Measurements from ENCODE around the gene ALPK1. TPM values are rescaled to one million over a fixed set of nuclear protein-coding genes. Genes with fewer than 3 reads are reported as not detected.

ALPK1 gene
- total RNA-seq, 1 donor: 15.9 TPM

DNA sequence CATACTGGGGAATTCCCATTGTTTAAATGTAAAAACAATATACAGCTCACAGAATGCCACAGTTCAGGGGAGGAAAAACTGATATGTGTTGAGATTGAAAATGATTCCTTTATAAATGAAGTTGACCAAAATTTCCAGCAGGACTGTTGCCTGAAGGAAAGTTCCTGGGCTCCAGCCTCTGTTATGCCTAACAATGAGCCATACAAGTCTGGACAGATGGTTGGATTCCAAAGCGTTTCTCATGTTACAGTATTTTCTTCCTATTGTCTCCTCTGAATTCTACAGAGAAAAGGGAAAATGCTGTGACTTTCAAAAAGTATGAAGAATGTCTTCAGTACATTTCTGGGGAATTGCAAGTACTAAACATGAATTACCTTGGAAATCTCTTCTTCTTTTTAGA, 73.3 kb downstream of the ALPK1 start:
- DNase-seq (ENCODE audit: low read depth in 2 of 3, low spot score in 2 of 3): no peak

DNA sequence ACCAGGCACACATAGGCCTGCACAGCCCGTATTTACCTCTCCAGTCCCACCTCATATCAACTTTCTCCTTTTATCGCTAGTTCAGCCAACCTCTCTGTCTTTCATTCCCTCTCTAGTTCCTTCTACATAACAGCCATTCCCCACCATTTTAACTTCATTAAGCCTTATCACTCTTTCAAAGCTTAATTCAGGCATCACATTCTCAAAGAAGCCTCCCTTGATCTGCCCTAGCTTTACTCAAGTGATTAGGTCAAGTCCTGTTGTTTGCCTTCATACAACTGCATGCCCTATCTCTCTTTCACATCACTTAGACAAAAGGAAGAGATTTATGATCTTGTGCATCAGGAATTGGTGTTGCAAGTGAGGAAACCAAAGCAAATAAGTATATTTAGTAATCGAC, 74.2 kb downstream of the ALPK1 start:
- DNase-seq (ENCODE audit: low read depth in 2 of 3, low spot score in 2 of 3): no peak

DNA sequence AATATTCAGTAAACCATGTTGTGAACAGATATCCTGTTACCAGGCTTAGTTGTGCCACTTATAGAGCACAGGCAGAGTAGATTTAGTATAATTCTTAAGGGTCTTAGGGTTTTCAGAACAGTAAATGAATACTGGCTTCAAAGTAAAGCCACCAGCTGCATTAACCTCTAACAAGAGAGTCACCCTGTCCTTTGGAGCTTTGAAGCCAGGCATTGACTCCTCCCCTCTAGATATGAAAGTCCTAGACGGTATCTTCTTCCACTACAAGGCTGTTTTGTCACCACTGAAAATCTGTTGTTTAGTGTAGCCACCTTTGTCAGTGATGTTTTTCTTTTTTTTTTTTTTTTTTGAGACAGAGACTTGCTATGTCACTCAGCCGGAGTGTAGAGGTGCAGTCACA, 77.7 kb downstream of the ALPK1 start:
- DNase-seq (ENCODE audit: low read depth in 2 of 3, low spot score in 2 of 3): no peak

- DNase-seq (ENCODE audit: low read depth in 2 of 3, low spot score in 2 of 3): no peak
Measured at GRCh38 chr4:112377171-112377570, 80.0 kb downstream of the ALPK1 start.

- DNase-seq (ENCODE audit: low read depth in 2 of 3, low spot score in 2 of 3): no peak
Measured at GRCh38 chr4:112377594-112378242, 80.5 kb downstream of the ALPK1 start.

GRCh38 chr4:112378243-112378620, 81.1 kb downstream of the ALPK1 start:
- DNase-seq (ENCODE audit: low read depth in 2 of 3, low spot score in 2 of 3): no peak

- no peak for DNase-seq (ENCODE audit: low read depth in 2 of 3, low spot score in 2 of 3)
Measured at GRCh38 chr4:112378858-112379257, 81.7 kb downstream of the ALPK1 start.

GRCh38 chr4:112379306-112379705, 82.1 kb downstream of the ALPK1 start:
- no peak for DNase-seq (ENCODE audit: low read depth in 2 of 3, low spot score in 2 of 3)

- no peak for DNase-seq (ENCODE audit: low read depth in 2 of 3, low spot score in 2 of 3)
Measured at GRCh38 chr4:112381996-112382692, 85.0 kb downstream of the ALPK1 start.

GRCh38 chr4:112386071-112386470, 88.9 kb downstream of the ALPK1 start:
- DNase-seq (ENCODE audit: low read depth in 2 of 3, low spot score in 2 of 3): no peak

- no peak for DNase-seq (ENCODE audit: low read depth in 2 of 3, low spot score in 2 of 3)
Measured at GRCh38 chr4:112402098-112402497, 104.9 kb downstream of the ALPK1 start.

DNA sequence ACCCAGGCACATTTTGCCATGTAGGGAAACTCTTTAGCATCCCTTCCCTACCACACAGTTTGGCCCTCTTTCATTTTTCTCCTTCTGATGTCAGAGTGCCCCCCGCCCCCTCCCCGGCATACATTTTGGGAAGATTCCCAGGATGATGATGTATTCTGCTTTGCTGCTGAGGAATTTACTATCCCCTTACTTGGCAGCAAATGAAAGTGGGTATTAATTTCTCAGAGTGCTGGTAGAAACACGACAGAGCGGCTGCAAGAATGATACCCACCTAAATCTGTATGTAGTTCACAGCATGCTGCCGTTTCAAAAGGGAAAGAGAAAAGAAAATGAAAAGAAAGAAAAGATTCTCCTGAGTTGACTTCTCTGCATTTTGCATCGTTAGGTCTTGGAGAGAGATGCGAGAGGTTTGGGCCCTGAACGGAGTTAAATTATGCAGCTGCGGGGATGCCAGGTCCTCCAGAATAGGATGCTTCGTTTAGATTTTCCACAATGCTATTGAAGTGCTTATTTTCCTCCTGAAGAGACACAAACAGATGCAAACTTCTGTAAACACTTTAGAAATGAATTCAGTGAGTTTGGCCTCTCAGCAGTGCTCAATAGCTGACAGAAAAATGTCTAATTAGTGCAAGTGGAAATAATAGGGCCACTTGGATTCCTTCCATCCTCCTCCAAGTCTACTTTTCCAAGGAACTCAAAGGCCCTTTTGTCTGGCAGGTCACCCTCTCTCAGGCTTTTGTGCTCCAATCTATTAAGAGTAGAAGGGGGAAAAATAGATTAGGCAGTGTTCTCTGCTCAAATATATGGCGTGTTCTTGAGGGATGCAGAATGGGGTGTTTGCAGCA, 106.2 kb downstream of the ALPK1 start:
- DNase-seq (ENCODE audit: low read depth in 2 of 3, low spot score in 2 of 3): no peak

- no peak for DNase-seq (ENCODE audit: low read depth in 2 of 3, low spot score in 2 of 3)
Measured at GRCh38 chr4:112410364-112410763, 113.2 kb downstream of the ALPK1 start.

DNA sequence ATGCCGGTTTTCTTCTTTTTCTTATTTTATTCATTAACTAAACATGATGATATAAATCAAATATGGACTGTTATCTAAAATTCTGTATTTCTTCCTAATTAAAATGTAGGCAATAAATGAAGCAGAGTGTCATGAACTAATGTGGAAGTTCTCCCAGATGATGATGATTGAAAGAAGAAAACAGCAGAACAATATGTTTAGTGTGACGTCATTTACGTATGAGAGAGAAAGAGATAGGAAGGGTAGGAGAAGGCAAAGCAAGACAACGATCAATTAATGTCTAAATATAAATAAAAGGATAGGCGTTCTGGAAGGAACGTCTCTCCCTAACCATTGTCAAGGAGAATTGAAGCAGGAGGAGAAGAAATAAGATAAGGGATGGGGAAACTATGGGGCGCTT, 113.6 kb downstream of the ALPK1 start:
- no peak for DNase-seq (ENCODE audit: low read depth in 2 of 3, low spot score in 2 of 3)

- DNase-seq (ENCODE audit: low read depth in 2 of 3, low spot score in 2 of 3): no peak
Measured at GRCh38 chr4:112411781-112412550, 114.8 kb downstream of the ALPK1 start.

GRCh38 chr4:112416464-112416863, 119.3 kb downstream of the ALPK1 start:
- no peak for DNase-seq (ENCODE audit: low read depth in 2 of 3, low spot score in 2 of 3)

- no peak for DNase-seq (ENCODE audit: low read depth in 2 of 3, low spot score in 2 of 3)
Measured at GRCh38 chr4:112418092-112418491, 120.9 kb downstream of the ALPK1 start.

DNA sequence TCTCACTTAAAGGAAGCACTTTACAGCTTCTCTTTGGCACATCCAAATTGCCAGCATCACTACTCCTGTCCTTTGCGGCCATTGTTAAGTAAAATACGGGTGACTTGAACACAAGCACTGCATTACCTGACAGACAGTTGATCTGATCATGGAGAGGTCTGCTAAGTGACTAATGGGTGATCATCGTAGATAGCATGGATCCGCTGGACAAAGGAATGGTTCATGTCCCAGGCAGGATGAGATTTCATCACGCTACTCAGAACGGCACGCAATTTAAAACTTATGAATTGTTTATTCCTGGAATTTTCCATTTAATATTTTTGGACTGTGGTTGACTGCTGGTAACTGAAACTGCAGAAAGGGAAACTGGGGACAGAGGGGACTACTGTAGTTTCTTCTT, 124.7 kb downstream of the ALPK1 start:
- DNase-seq (ENCODE audit: low read depth in 2 of 3, low spot score in 2 of 3): no peak

GRCh38 chr4:112422644-112423043, 125.5 kb downstream of the ALPK1 start:
- DNase-seq (ENCODE audit: low read depth in 2 of 3, low spot score in 2 of 3): no peak

DNA sequence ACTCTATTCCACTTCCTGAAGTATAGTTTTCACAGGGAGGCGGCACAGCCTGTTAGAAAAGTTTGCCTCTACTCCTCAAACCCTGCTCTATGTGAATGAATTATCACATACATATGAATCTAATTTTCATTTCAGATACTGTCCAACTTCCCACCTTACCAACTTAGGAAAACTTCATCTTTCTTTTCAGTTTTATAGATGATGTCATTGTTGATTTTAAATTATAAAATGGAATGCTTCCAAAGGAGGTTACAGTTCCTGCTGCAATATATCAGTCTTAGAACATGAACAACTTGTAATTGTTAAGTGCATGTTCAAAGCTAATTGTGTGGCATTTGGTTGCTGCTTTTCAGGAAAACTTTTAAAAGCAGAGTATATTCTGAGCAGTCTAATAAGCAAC, 126.4 kb downstream of the ALPK1 start:
- no peak for DNase-seq (ENCODE audit: low read depth in 2 of 3, low spot score in 2 of 3)

DNA sequence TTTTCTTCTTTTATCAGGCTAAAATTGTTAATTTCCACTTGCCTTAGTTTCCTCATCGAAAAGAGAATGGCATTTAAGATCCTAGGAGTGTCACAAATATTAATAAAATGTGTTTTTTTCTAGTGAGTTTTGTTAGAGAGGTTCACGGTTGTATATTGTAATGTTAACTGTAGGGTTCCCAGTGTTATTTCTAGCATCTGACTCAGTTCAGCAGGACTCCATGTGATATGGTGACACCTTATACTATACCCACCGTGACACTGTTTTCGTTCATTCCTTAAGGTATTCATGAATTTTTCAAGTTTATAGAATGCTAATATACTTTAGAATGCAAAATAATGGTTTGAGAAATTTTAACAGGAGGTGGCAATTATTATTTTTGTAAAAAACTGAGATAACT, 128.7 kb downstream of the ALPK1 start:
- no peak for DNase-seq (ENCODE audit: low read depth in 2 of 3, low spot score in 2 of 3)
